NCI-H446 (cell line): Measurements from ENCODE around the gene NAT10.

ENCODE experiments used
- DNase-seq, 2 experiments: peaks; one replicate each; lab custom pipeline; 2025; lab: John Stamatoyannopoulos, UW

The NAT10 gene

GRCh38 chr11:34111722-34112270, 6.4 kb downstream of the NAT10 start:
- no peak for DNase-seq

- DNase-seq = no peak
Measured at GRCh38 chr11:34114014-34114413, 8.6 kb downstream of the NAT10 start.

GRCh38 chr11:34114471-34114870, 9.0 kb downstream of the NAT10 start:
- no peak for DNase-seq

DNA sequence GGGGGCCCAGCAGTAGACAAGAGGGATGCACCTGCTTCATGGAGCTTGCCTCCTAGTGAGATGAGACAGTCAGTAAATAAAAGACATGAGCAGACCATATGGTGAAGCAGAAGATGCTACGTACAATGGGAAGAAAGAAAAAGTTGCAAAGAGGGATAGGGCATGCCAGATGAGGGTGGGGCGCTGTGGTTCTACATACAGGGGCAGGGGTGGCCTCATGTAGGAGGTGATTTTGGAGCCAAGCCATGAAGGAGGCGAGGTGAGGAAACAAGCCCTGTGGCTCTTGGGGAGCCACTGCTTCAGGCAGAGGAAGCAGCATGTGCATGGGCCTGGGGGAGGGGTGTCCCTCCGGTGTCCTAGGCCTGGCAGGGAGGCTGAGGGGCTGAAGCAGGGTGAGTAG, 15.2 kb downstream of the NAT10 start:
- no peak for DNase-seq

GRCh38 chr11:34124885-34125668, 19.6 kb downstream of the NAT10 start:
- no peak for DNase-seq

DNA sequence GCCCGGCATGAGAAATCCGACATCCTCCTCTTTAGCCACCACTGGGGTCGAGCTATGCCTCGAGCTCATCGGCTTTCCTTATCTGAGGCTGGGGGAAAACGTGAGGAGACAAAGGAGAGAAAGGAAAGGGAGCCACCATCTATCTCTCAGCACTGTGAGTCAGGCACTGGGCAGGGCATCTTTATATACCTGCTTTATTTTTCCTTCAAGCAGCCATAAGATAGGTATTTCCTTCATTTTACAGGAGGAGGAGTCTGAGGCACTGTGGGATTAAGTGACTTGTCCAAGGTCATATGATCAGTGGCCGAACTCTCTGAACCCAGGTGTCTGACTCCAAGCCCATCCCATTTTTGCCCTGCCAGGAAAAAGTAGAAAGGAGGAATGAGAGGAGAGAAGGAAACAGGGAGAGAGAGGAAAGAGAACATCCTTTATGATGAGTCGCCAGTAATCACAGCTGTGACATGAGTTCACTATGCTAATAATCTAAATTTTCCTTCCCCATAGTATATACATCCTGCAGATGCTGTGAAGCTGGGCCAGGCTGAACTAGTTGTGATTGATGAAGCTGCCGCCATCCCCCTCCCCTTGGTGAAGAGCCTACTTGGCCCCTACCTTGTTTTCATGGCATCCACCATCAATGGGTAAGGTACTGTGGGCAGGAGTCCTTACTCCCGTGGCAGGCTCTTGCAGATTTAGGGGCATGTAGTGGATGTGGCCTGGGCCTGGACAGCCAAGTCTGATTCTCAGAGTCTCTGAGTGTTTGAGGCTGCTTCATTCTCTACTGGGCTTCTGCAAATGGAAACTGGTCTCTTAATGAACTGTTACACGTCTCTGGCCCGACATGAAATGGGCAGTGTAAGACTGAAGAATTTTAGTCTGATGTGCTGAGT, 21.8 kb downstream of the NAT10 start:
- no peak for DNase-seq

- no peak for DNase-seq
Measured at GRCh38 chr11:34128824-34129223, 23.4 kb downstream of the NAT10 start.

DNA sequence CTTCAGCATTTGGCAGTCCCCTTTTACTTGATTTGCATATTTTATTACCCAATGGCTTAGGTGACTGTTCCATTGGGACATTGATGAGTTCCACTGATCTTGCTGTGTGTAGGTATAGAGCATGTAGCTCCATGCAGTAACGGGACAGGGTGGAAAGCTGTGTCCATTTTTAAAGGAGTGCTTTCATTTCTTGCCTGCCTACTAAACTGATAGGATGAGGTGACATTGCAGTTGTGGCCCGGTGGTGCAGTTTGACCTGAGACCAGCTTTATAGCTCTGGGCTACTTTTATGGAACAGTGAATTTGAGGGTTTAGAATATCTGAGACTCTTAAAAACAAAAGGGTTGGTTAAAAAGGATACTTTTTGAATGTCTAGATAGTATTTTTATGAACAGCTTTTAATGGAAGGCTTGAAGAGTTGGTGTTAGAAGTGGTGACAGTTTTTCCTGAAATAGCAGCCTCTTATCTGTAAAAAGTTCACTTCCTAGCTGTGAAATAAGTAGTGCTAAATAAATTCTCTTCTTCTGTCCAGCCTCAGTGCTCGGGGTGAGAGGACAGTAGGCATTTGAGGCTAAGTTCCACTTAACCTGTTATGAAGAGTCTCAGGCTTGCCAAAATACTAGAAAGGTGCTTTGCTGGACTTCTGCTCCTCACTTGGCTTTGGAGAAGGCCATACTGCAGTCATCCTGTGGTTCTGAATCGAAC, 27.0 kb downstream of the NAT10 start:
- no peak for DNase-seq

GRCh38 chr11:34134765-34135164, 29.3 kb downstream of the NAT10 start:
- no peak for DNase-seq

- DNase-seq = no peak
Measured at GRCh38 chr11:34135439-34135838, 30.0 kb downstream of the NAT10 start.

DNA sequence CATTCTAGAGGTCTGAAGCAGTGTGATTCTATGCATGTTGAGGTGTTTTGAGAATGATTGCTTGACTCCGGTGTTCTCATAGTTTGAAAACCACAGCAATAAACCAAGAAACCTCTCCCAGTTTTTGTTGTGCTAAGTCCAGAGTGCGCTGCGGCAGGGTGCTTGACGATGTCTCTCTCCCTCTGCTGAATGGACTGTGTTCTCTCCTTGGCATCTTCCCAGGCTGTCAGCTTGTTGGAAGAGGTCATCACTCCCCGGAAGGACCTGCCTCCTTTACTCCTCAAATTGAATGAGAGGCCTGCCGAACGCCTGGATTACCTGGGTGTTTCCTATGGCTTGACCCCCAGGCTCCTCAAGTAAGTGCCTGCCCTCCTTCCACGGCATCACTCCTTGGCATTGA, 31.0 kb downstream of the NAT10 start:
- DNase-seq = no peak

DNA sequence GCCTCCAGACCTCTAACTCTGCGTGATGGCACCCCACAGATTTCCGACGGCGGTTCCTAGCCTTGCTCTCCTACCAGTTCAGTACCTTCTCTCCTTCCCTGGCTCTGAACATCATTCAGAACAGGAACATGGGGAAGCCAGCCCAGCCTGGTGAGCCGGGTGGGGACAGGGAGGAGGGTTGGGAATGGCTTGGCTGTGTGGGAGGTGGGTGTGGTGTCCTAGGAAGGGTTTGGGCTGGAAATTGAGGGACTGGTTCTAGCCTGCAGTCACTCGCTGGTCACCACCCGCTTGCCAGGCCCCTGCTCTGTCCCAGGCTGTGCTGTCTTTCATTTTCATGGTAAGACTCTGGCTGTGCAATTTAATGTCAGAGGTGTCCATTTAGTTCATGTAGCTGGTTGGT, 33.9 kb downstream of the NAT10 start:
- DNase-seq = no peak

GRCh38 chr11:34140149-34140548, 34.7 kb downstream of the NAT10 start:
- no peak for DNase-seq

DNA sequence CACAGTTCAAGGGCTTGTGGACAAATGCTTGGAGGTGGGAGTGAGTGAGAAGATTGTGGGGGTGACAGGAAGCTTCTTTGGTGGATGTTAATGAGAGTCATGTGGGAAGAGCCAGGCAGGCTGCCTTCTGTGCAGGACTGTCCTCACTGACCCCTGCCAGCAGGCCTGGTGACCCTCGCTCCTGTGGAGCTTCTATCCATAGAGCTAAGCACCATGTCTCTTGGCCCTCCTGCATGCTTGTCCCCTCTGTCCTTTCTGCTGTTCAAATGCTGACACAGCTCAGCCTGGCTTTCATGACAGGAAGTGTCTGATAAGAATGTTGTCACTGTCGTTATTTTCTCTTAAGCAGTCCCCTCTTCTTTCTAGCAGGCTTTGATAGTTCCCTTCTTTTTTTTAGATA, 37.6 kb downstream of the NAT10 start:
- DNase-seq = no peak

- no peak for DNase-seq
Measured at GRCh38 chr11:34145073-34145472, 39.6 kb downstream of the NAT10 start.

- DNase-seq = no peak
Measured at GRCh38 chr11:34145847-34146381, 40.5 kb downstream of the NAT10 start.

GRCh38 chr11:34146411-34146810, 41.0 kb downstream of the NAT10 start:
- no peak for DNase-seq

DNA sequence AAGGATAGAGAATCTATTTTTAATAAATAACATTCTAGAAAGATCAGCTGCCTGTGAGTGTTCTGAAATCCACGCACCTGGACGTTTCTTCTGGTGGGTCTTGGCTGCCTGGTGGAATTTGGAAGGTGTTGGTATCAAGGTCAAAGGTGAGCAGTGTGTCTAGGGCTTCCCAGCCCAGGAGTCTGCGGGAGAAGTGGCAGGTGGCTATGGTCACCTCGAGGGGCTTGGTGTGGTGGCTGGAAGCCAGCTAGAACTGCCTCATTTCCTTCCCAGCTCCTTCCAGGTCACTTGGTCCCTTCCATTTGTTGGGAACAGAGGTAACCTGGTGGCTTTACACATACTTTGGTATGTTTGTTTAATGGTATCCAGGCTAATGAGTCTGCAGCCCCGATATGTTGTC, 41.4 kb downstream of the NAT10 start:
- no peak for DNase-seq

DNA sequence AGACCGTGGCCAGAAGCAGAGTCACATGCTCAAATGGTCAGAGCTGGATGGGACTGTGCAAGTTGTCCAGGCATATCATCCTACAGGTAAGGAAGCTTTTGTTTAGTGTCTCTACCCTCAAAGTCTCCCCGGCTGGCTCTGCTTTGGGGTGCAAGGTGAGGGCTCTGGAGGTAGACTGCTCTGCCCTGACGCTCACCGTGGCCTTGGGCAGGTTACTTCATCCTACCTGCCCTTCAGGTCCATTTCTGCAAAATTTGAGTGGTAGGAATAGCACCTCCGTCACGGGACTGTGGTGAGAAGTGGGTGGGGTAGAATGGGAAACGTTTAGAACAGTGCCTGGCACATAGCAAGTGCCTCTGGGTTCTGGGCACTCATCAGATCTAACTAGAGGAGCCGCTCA, 42.2 kb downstream of the NAT10 start:
- DNase-seq = no peak

DNA sequence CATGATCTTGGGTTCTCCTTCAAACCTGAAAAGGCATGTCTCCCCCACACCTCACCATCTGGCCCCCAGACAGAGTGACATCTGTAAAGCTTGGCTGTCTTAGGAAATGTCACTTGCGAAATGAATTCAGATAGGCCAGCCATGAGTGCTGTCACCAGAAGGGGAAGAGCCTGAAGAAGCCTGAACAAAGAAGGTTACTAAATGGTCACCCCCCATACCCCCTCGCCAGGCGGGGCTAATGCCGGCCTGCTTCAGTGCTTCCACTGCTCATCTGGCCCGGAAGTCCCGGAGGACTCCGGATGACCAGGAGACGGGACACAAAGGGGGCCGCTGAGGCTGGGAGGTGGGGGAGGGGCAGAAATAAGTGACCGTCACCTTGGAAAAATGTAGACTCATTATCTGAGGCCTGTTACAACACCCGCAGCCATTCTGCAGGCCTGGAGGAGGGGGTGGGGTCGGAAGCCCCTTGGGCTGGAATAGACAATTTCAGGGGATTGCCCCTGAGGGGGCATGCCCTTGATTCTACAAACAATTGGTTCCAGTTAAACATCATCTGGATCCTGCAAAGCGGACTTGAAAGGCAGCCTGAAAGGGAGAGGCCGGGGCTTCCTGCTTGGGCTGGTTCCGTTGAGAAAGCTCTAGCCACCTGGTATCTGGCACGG, 43.2 kb downstream of the NAT10 start:
- DNase-seq = no peak

GRCh38 chr11:34149274-34149673, 43.8 kb downstream of the NAT10 start:
- DNase-seq = no peak
